GM10847 (cell line): ENCODE data around the gene EIF3L.

Experiments
- POLR2A ChIP-seq: IDR thresholded peaks from 2 replicates; pipeline ENCODE4 v1.6.1; 2011; ENCODE audit not compliant: insufficient read length; ENCODE audit errors: extremely low read depth

The EIF3L gene

DNA sequence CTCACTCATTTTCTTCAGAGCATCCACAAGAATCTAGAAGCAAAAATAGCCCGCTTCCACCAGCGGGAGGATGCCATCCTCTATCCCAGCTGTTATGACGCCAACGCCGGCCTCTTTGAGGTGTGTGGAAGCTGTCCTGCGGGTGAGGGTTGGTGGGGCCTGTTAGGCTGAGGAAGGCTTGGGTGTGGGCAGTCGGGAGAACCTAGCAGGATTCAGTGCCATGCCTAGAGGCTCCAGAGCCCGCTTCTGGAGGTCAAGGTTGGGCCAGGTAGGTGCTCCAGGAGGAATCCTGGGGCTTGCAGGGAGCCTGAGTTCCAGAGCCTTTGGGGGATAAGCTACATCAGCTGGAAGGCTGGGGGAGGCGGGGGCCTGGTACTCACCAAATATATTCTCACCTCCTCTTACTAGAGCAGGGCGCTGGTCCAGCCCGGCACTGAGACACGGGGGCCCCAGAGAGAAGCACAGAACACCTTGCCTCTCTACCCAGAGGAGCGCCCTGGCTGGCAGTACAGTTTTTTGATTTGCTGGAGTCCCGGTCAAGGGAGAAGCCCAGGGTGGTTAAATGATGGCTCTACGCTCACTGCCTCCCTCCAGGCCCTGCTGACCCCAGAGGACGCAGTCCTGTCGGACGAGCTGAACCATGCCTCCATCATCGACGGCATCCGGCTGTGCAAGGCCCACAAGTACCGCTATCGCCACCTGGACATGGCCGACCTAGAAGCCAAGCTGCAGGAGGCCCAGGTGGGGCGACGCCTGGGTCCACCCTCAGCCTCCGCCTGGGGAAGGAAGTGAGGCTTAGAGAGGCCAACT is 36.1 kb upstream of the EIF3L start:
- TF ChIP-seq POLR2A, result no peak

GRCh38 chr22:37815593-37815992 is 33.6 kb upstream of the EIF3L start:
- TF ChIP-seq POLR2A, result no peak

- TF ChIP-seq POLR2A, result no peak
These were observed 32.6 kb upstream of the EIF3L start for GRCh38 chr22:37816543-37817180.

DNA sequence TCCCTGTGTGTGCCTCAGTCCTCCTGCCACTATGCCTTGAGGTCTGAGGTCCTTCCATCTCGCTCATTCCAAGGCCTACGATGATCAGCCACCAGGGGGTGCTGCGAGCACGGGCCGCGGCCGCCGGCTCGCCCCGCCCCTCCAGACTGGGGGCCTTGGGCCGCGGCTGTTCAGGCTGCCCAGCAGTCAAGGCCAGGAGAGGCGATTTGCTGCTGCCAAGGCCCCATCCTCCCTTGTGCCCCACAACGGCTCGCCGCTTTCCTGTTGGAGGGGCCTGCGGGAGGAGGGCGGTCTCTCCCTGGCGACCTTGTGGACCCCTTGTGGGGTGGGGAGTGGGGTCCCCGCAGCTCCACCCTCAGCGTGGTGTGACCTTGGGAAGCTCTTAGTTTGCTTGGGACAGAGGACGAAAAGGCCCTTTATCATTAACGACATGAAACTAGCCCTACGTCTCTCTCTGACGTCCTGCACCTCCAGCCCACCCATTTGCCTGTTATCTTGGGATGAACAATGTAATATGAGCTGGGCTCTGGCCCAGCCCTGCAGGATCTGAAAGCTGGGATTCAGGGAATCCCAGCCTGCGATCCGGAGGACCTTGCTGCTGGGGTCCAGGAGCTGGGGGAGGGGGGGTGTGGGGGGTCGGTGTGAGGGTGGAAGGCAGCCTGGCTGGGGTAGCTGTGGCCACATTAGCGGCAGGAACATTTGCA is 31.4 kb upstream of the EIF3L start:
- no peak for TF ChIP-seq POLR2A

- TF ChIP-seq POLR2A, result no peak
These were observed 30.7 kb upstream of the EIF3L start for GRCh38 chr22:37818409-37819104.

GRCh38 chr22:37819105-37819433 is 30.1 kb upstream of the EIF3L start:
- TF ChIP-seq POLR2A, result no peak

DNA sequence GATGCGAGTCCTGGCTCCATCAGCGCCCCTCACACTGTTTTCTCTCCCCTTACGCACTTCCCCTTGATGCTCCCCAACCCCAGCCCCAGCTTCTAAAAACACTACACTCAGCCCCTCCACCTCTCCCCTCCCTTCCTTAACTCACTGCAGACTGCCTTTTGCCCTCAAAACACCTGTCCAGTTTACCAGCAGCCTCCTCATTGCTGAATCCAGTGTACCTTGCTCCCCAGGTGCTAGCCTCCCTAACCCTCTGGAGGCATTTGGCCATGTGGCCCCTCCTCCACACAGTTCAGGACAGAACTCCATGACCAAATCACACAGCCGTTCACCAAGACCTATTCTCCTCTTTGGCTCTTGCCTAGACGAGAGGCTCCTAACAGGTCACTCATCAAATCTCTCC is 28.9 kb upstream of the EIF3L start:
- TF ChIP-seq POLR2A, result no peak

- TF ChIP-seq POLR2A, result no peak
These were observed 27.0 kb upstream of the EIF3L start for GRCh38 chr22:37822079-37822833.

DNA sequence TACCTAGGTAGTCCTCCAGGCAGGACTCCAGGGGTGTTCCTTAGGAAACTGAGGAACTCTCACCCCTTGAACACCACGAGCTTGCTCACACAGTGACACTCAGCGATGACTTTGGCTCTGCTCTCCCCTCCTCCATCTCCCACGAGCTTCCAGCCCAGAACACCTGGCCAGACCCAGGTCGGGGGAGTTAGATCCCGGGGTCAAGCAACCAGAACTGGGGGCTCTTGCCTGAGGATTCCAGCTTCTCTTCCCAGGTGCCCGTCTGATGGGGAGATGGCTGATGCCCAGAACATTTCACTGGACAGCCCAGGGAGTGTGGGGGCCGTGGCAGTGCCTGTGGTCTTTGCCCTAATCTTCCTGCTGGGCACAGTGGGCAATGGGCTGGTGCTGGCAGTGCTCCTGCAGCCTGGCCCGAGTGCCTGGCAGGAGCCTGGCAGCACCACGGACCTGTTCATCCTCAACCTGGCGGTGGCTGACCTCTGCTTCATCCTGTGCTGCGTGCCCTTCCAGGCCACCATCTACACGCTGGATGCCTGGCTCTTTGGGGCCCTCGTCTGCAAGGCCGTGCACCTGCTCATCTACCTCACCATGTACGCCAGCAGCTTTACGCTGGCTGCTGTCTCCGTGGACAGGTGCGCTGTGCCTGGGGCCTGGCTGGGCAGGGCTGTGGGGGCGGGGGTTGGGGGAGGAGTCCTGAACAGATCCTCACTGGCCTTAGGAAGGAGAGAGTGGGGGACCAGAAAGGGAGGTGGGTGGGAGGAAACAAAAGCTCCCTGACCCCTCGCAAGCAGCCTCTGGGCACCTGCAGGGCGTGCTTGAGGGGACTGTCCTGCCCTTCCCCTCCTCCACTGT is 25.9 kb upstream of the EIF3L start, which contains the start of gene GALR3:
Gene GALR3 (plus strand): TSS at position 249 of the 852 bp plus-strand sequence. CDS start 25 bp downstream, at position 274.
- TF ChIP-seq POLR2A, result no peak

- no peak for TF ChIP-seq POLR2A
These were observed 24.3 kb upstream of the EIF3L start for GRCh38 chr22:37824674-37825641.

DNA sequence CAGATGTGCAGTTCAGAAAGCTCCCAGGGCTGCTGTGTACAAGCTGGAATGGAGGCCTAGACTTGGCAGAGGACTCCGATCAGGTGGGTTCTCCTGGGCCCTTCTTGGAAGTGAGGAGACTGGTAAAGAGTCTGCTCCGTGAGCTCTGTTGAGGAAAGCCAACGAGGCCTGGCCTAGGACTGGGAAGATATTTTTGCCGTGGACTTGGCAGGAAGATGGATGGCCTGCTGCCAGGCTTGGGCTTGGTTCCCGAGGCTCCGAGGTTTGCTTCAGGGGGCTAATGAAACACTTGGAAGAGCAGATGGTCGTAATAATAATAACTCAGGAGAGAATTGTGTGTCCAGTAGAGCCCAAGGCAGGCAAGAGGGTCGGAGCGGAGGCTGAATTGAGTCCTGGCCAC is 22.2 kb upstream of the EIF3L start:
- TF ChIP-seq POLR2A, result no peak

DNA sequence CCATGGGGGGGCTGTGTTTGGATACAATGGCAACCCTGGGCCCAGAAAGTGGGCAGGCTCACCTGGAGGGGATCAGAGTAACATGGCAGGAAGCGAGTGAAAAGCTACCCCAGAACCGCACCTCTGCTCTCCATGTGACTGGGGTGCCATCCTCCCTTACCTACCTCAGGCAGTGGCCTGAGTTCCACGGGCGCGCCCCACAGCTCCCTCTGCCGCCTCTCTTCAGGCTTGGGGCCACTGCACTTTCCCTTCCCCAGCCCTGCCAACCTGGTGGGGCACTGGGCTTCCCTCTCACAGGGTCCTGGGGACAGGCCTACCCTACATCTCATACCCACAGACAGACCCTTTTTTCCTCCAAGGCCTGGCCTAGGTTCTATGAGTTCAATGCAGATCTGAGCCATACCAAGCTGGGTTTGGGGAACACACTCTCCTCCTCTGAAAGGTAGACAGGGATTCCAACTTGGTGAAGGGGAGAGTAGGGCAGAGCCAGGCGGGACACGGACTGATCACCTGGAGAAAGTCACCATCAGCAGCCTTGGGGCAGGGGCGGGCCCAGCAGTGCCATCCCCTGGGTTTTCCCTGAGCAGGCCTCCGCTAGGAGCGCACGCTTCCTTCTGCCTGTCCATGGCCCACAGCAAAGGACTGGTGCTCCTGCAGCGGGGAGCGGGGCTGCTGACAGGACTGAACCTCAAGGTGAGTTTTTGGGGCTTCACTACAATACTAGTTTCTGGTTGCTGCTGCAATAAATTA is 19.0 kb upstream of the EIF3L start:
- TF ChIP-seq POLR2A, result no peak

- no peak for TF ChIP-seq POLR2A
These were observed 17.7 kb upstream of the EIF3L start for GRCh38 chr22:37831472-37831871.
